ENCODE measurements around the gene LAMTOR1. TPM values are rescaled to one million over a fixed set of nuclear protein-coding genes. Genes with fewer than 3 reads are reported as not detected.
"Not testable (repeated sequence)": the region's sequence is repeated elsewhere in the genome, so short reads cannot be mapped to it uniquely, and the experiment has no call there.

LAMTOR1 gene
- total RNA-seq, 2 donors from 2014 or later = 128 to 230 TPM

GRCh38 chr11:72136684-72137262, 33.7 kb upstream of the LAMTOR1 start:
- Histone ChIP-seq H3K4me3 (no peak overlapping the region), H3K36me3 (no peaks in the 10 kb centered on the region), H3K27ac (no peak overlapping the region), H3K27me3 (replicated peaks; ENCODE audit: insufficient read depth) (no peaks in the 10 kb centered on the region), H3K9me3 (no peaks in the 10 kb centered on the region), H3K4me1 (replicated peaks) (no peaks in the 10 kb centered on the region)
- DNase-seq (ENCODE audit: low spot score) = no peak
- WGBS = 97% methylated on average over 4 of the region's 4 CpGs
- TF ChIP-seq POLR2AphosphoS5 (IDR thresholded peaks at IDR 0.05) (no peak), CTCF (IDR thresholded peaks at IDR 0.05) (no peak), POLR2A (IDR thresholded peaks at IDR 0.05) (no peak)
- intact Hi-C loops (cut with DNase I) = no loop called here

GRCh38 chr11:72135891-72136683, 33.0 kb upstream of the LAMTOR1 start:
- Histone ChIP-seq H3K9me3 (no peaks in the 10 kb centered on the region), H3K4me3 (no peak overlapping the region), H3K27me3 (replicated peaks; ENCODE audit: insufficient read depth) (no peaks in the 10 kb centered on the region), H3K4me1 (replicated peaks) (no peaks in the 10 kb centered on the region), H3K27ac (no peak overlapping the region), H3K36me3 (no peaks in the 10 kb centered on the region)
- intact Hi-C loops (cut with DNase I) = no loop called here
- TF ChIP-seq POLR2AphosphoS5 (IDR thresholded peaks at IDR 0.05) (no peak), POLR2A (IDR thresholded peaks at IDR 0.05) (no peak), CTCF (IDR thresholded peaks at IDR 0.05) (no peak)
- 94% methylated on average over 14 of the region's 14 CpGs for WGBS
- DNase-seq (ENCODE audit: low spot score) = no peak

- H3K4me3 ChIP-seq; H3K9me3 ChIP-seq; intact Hi-C loops (cut with DNase I); H3K4me1 ChIP-seq (replicated peaks); H3K27me3 ChIP-seq (replicated peaks; ENCODE audit: insufficient read depth); DNase-seq (ENCODE audit: low spot score); H3K36me3 ChIP-seq; H3K27ac ChIP-seq: not testable (repeated sequence)
- 95% methylated on average over 4 of the region's 4 CpGs for WGBS
Observed at GRCh38 chr11:72135473-72135872, 32.4 kb upstream of the LAMTOR1 start, which contains the start of gene FOLR3. Gene FOLR3, plus strand, starts transcription at chr11:72135725. Its CDS starts 228 bp downstream, at chr11:72135953.

GRCh38 chr11:72132646-72133045, 29.5 kb upstream of the LAMTOR1 start:
- Histone ChIP-seq H3K36me3 (no peaks in the 10 kb centered on the region), H3K27ac (no peak overlapping the region), H3K4me1 (replicated peaks) (no peaks in the 10 kb centered on the region), H3K27me3 (replicated peaks; ENCODE audit: insufficient read depth) (no peaks in the 10 kb centered on the region), H3K9me3 (no peaks in the 10 kb centered on the region), H3K4me3 (no peak overlapping the region)
- intact Hi-C loops (cut with DNase I) = no loop called here
- no peak for DNase-seq (ENCODE audit: low spot score)
- 78% methylated on average over 2 of the region's 2 CpGs for WGBS
- TF ChIP-seq POLR2A (IDR thresholded peaks at IDR 0.05) = no peak

GRCh38 chr11:72129381-72129780, 26.3 kb upstream of the LAMTOR1 start:
- no peaks in the 10 kb centered on the region for H3K27me3 ChIP-seq (replicated peaks; ENCODE audit: insufficient read depth)

More at GRCh38 chr11:72129381-72129780, 26.3 kb upstream of the LAMTOR1 start:
- no peak for TF ChIP-seq POLR2A (IDR thresholded peaks at IDR 0.05)
- no peak for TF ChIP-seq CTCF (IDR thresholded peaks at IDR 0.05)
- TF ChIP-seq POLR2AphosphoS5 (IDR thresholded peaks at IDR 0.05) = no peak
- H3K9me3 ChIP-seq = no peaks in the 10 kb centered on the region
- intact Hi-C loops (cut with DNase I) = no loop called here
- no peak overlapping the region for H3K4me3 ChIP-seq
- H3K4me1 ChIP-seq (replicated peaks) = no peaks in the 10 kb centered on the region
- no peak overlapping the region for H3K27ac ChIP-seq
- no peak for DNase-seq (ENCODE audit: low spot score)
- no peaks in the 10 kb centered on the region for H3K36me3 ChIP-seq
- 61% methylated on average over 3 of the region's 3 CpGs for WGBS

Measured in prostate gland (tissue), 2 donors.